Stimulated activated CD4-positive, alpha-beta T cell treated with anti-CD3 and anti-CD28 coated beads, Interleukin-1b, Interleukin-23, amount 100 ng/mL, for 24 hours (primary cell): ENCODE measurements around the gene PHLDB1.
"Not testable (repeated sequence)": the region's sequence is repeated elsewhere in the genome, so short reads cannot be mapped to it uniquely, and the experiment has no call there.

Experiments used
- DNase-seq, 4 experiments: peaks; one replicate each; pipeline ENCODE4 v3.0.0-alpha.2; 2020; ENCODE audit warnings: low read depth in 4 of 4, low spot score in 1 of 4

PHLDB1 gene

GRCh38 chr11:118605116-118605867 is 2.1 kb upstream of the PHLDB1 start:
- DNase-seq, result no peak

GRCh38 chr11:118606157-118606843 is 1.1 kb upstream of the PHLDB1 start:
- DNase-seq, result no peak

GRCh38 chr11:118606844-118607228 is 579 bp upstream of the PHLDB1 start:
- DNase-seq, result no peak

GRCh38 chr11:118608360-118609227 is 1.2 kb downstream of the PHLDB1 start:
- DNase-seq, result peak in 3 of 4 experiments; percentile 34 to 54 (median 52)

- peak in 2 of 4 experiments; percentile 5 to 9 for DNase-seq
These were observed 2.2 kb downstream of the PHLDB1 start for GRCh38 chr11:118609380-118610224.

GRCh38 chr11:118610225-118610772 is 2.9 kb downstream of the PHLDB1 start:
- DNase-seq, result peak in 1 of 4 experiments; percentile 2

GRCh38 chr11:118610773-118611432 is 3.5 kb downstream of the PHLDB1 start:
- DNase-seq, result peak; percentile 64 to 78 (median 74)

- not testable (repeated sequence) for DNase-seq
These were observed 4.0 kb downstream of the PHLDB1 start for GRCh38 chr11:118611433-118611795.

GRCh38 chr11:118612378-118612777 is 5.0 kb downstream of the PHLDB1 start:
- DNase-seq, result no peak

GRCh38 chr11:118614511-118614910 is 7.1 kb downstream of the PHLDB1 start:
- DNase-seq, result no peak

GRCh38 chr11:118615282-118615975 is 8.0 kb downstream of the PHLDB1 start:
- no peak for DNase-seq

GRCh38 chr11:118615976-118616371 is 8.6 kb downstream of the PHLDB1 start:
- no peak for DNase-seq

- no peak for DNase-seq
These were observed 10.9 kb downstream of the PHLDB1 start for GRCh38 chr11:118618115-118618990.

GRCh38 chr11:118618991-118619375 is 11.6 kb downstream of the PHLDB1 start:
- no peak for DNase-seq

- DNase-seq, result no peak
These were observed 12.2 kb downstream of the PHLDB1 start for GRCh38 chr11:118619444-118620197.

- no peak for DNase-seq
These were observed 13.2 kb downstream of the PHLDB1 start for GRCh38 chr11:118620529-118621070.

- peak in 2 of 4 experiments; percentile 14 to 30 for DNase-seq
These were observed 13.8 kb downstream of the PHLDB1 start for GRCh38 chr11:118621071-118621783.
